Measurements from ENCODE around the gene CD79B. TPM values are rescaled to one million over a fixed set of nuclear protein-coding genes. Genes with fewer than 3 reads are reported as not detected.
"Not testable (repeated sequence)": the region's sequence is repeated elsewhere in the genome, so short reads cannot be mapped to it uniquely, and the experiment has no call there.

The CD79B gene
- total RNA-seq, 1 donor from 2014 or later: 706 TPM

GRCh38 chr17:63916566-63917185 lies 15.5 kb downstream of the CD79B start:
- ATAC-seq (ENCODE audit: low read depth): no peak

GRCh38 chr17:63915753-63916152 lies 16.4 kb downstream of the CD79B start:
- intact Hi-C loops (cut with micrococcal nuclease): not testable (repeated sequence)
- ATAC-seq (ENCODE audit: low read depth): peak; percentile 56
- peaks cover 84% of the 10 kb centered on the region for H3K4me1 Mint-ChIP-seq

More at GRCh38 chr17:63916566-63917185, 15.5 kb downstream of the CD79B start:
- DNase-seq: no peak
- H3K4me3 Mint-ChIP-seq: peak overlapping the region; percentile 67
- H3K36me3 Mint-ChIP-seq (ENCODE audit: low read depth): no peaks in the 10 kb centered on the region
- intact Hi-C loops (cut with micrococcal nuclease): no loop called here
- POLR2A ChIA-PET: interaction anchor here (0.8 to 12.9 kb wide), 7 partner anchors 14 to 229 kb away, joined by 3 to 272 read pairs (median 9); partner anchors contain the start of gene CD79B
- peaks cover 87% of the 10 kb centered on the region for H3K4me1 Mint-ChIP-seq
- CTCF ChIA-PET: interaction anchor here (0.8 to 12.3 kb wide), 6 partner anchors 12 to 216 kb away, joined by 3 to 321 read pairs (median 109); partner anchors contain the start of genes ERN1 and ICAM2
- no peaks in the 10 kb centered on the region for H3K27me3 Mint-ChIP-seq
- no peak for TF ChIP-seq CTCF (IDR thresholded peaks at IDR 0.05)
- peak overlapping the region; percentile 68 for H3K27ac Mint-ChIP-seq
- no peaks in the 10 kb centered on the region for H3K9me3 Mint-ChIP-seq

GRCh38 chr17:63914471-63914870 lies 17.7 kb downstream of the CD79B start:
- peaks cover 1% of the 10 kb centered on the region for H3K27me3 Mint-ChIP-seq
- H3K27ac Mint-ChIP-seq: peak overlapping the region; percentile 61
- no peak for TF ChIP-seq CTCF (IDR thresholded peaks at IDR 0.05)
- peaks cover 71% of the 10 kb centered on the region for H3K4me1 Mint-ChIP-seq
- no peaks in the 10 kb centered on the region for H3K9me3 Mint-ChIP-seq
- intact Hi-C loops (cut with micrococcal nuclease): loop anchor here (5.0 kb wide), 1 partner anchor 368 kb away; no protein-coding TSS in a partner anchor
- ChIA-PET POLR2A (interaction anchor here (2.4 to 12.9 kb wide), 4 partner anchors 16 to 106 kb away, joined by 9 to 272 read pairs (median 37); partner anchors contain the start of genes CD79B and ICAM2), CTCF (interaction anchor here (1.5 to 12.3 kb wide), 5 partner anchors 18 to 218 kb away, joined by 11 to 321 read pairs (median 116); partner anchors contain the start of genes CD79B and ERN1)
- peak overlapping the region; percentile 15 for H3K4me3 Mint-ChIP-seq
- ATAC-seq (ENCODE audit: low read depth) (no peak), DNase-seq (peak; percentile 9)
- no peaks in the 10 kb centered on the region for H3K36me3 Mint-ChIP-seq (ENCODE audit: low read depth)

More at GRCh38 chr17:63915753-63916152, 16.4 kb downstream of the CD79B start:
- Mint-ChIP-seq H3K4me3 (peak overlapping the region; percentile 67), H3K27ac (peak overlapping the region; percentile 68)
- ChIA-PET POLR2A (interaction anchor here (0.8 to 12.9 kb wide), 10 partner anchors 8 to 230 kb away, joined by 3 to 272 read pairs (median 8); partner anchors contain the start of genes CD79B and ICAM2), CTCF (interaction anchor here (1.1 to 12.3 kb wide), 9 partner anchors 9 to 217 kb away, joined by 3 to 321 read pairs (median 11); partner anchors contain the start of genes CD79B, ERN1 and ICAM2)
- not testable (repeated sequence) for H3K36me3 Mint-ChIP-seq (ENCODE audit: low read depth); H3K9me3 Mint-ChIP-seq; H3K27me3 Mint-ChIP-seq
- peak; percentile 49 for DNase-seq

GRCh38 chr17:63911657-63912100 lies 20.5 kb downstream of the CD79B start:
- H3K27ac Mint-ChIP-seq: peak overlapping the region; percentile 35
- no peaks in the 10 kb centered on the region for H3K9me3 Mint-ChIP-seq
- H3K27me3 Mint-ChIP-seq: peaks cover 1% of the 10 kb centered on the region
- no peak for TF ChIP-seq CTCF (IDR thresholded peaks at IDR 0.05)
- POLR2A ChIA-PET: interaction anchor here (0.5 to 12.9 kb wide), 10 partner anchors 9 to 234 kb away, joined by 3 to 272 read pairs (median 12); partner anchors contain the start of genes CD79B and ICAM2
- peaks cover 51% of the 10 kb centered on the region for H3K4me1 Mint-ChIP-seq
- H3K36me3 Mint-ChIP-seq (ENCODE audit: low read depth): no peaks in the 10 kb centered on the region
- no peak overlapping the region for H3K4me3 Mint-ChIP-seq
- ATAC-seq (ENCODE audit: low read depth) (peak; percentile 57), DNase-seq (peak; percentile 59)
- CTCF ChIA-PET: interaction anchor here (0.9 to 12.3 kb wide), 14 partner anchors 8 to 221 kb away, joined by 3 to 116 read pairs (median 12); partner anchors contain the start of genes CD79B, ERN1 and ICAM2
- intact Hi-C loops (cut with micrococcal nuclease): loop anchor here (1.0 to 5.0 kb wide), 5 partner anchors 40 to 371 kb away; no protein-coding TSS in a partner anchor

GRCh38 chr17:63911041-63911635 lies 21.0 kb downstream of the CD79B start, which contains the start of gene CSHL1:
CSHL1 (minus strand) TSS chr17:63911258; CDS start chr17:63911196, 62 bp downstream.
- DNase-seq (peak; percentile 12), ATAC-seq (ENCODE audit: low read depth) (no peak)
- ChIA-PET POLR2A (interaction anchor here (0.5 to 12.9 kb wide), 8 partner anchors 10 to 235 kb away, joined by 3 to 272 read pairs (median 14); partner anchors contain the start of genes CD79B and ICAM2), CTCF (interaction anchor here (0.9 to 12.3 kb wide), 14 partner anchors 9 to 221 kb away, joined by 3 to 116 read pairs (median 11); partner anchors contain the start of genes CD79B, ERN1 and ICAM2)
- no peaks in the 10 kb centered on the region for H3K36me3 Mint-ChIP-seq (ENCODE audit: low read depth)
- H3K9me3 Mint-ChIP-seq: no peaks in the 10 kb centered on the region
- TF ChIP-seq CTCF (IDR thresholded peaks at IDR 0.05): no peak
- peaks cover 1% of the 10 kb centered on the region for H3K27me3 Mint-ChIP-seq
- intact Hi-C loops (cut with micrococcal nuclease): loop anchor here (1.0 to 5.0 kb wide), 5 partner anchors 40 to 371 kb away; no protein-coding TSS in a partner anchor
- H3K4me1 Mint-ChIP-seq: peaks cover 45% of the 10 kb centered on the region
- no peak within 1 kb of the TSS for H3K4me3 Mint-ChIP-seq
- H3K27ac Mint-ChIP-seq: peak within 1 kb of the TSS; percentile 35
